GM23338 (cell line): Measurements from ENCODE around the gene CARHSP1. TPM values are rescaled to one million over a fixed set of nuclear protein-coding genes. Genes with fewer than 3 reads are reported as not detected.

Source experiments
- ATAC-seq: fragments of 200-7000 bp; cut with Tn5 transposase; 3 replicates; pipeline ENCODE4 v1.9.1; 2020
- DNase-seq: peaks from one replicate; pipeline ENCODE4 v3.0.0-alpha.2; 2015; ENCODE audit warnings: low spot score
- H2AFZ ChIP-seq: fragments of 200-600 bp; sonication (generic); 2 replicates; pipeline ENCODE4 v1.8.0; 2016; ENCODE audit warnings: antibody characterized with exemption, mild to moderate bottlenecking, moderate library complexity
- H3F3A ChIP-seq: fragments of 200-600 bp; sonication (generic); replicated peaks from 2 replicates; pipeline ENCODE4 v1.8.0; 2017; ENCODE audit warnings: antibody characterized with exemption, mixed run types, low read depth
- H3K27ac ChIP-seq: fragments of 200-600 bp; sonication (generic); 2 replicates; pipeline ENCODE4 v1.6.1; 2016; ENCODE audit warnings: low read depth
- H3K27me3 ChIP-seq: fragments of 200-600 bp; sonication (generic); 2 replicates; pipeline ENCODE4 v1.8.0; 2016; ENCODE audit warnings: mild to moderate bottlenecking, mixed run types, moderate library complexity; ENCODE audit not compliant: insufficient read depth
- H3K36me3 ChIP-seq: fragments of 200-600 bp; sonication (generic); 2 replicates; pipeline ENCODE4 v1.8.0; 2016; ENCODE audit warnings: mild to moderate bottlenecking; ENCODE audit not compliant: insufficient read depth
- H3K4me1 ChIP-seq: fragments of 200-600 bp; sonication (generic); 2 replicates; pipeline ENCODE4 v1.8.0; 2016; ENCODE audit warnings: mild to moderate bottlenecking, moderate library complexity; ENCODE audit not compliant: insufficient read depth
- H3K4me2 ChIP-seq: fragments of 200-600 bp; sonication (generic); 2 replicates; pipeline ENCODE4 v1.7.1; 2017; ENCODE audit warnings: mixed run types
- H3K4me3 ChIP-seq: fragments of 200-600 bp; sonication (generic); 2 replicates; pipeline ENCODE4 v1.6.1; 2016; ENCODE audit warnings: mixed run types
- H3K79me2 ChIP-seq: fragments of 200-600 bp; sonication (generic); replicated peaks from 2 replicates; pipeline ENCODE4 v1.8.0; 2017; ENCODE audit warnings: mild to moderate bottlenecking; ENCODE audit not compliant: insufficient read depth
- H3K9me2 ChIP-seq: fragments of 200-600 bp; sonication (generic); 2 replicates; pipeline ENCODE4 v1.8.0; 2017; ENCODE audit not compliant: insufficient read depth
- H4K20me1 ChIP-seq: fragments of 200-600 bp; sonication (generic); replicated peaks from 2 replicates; pipeline ENCODE4 v1.8.0; 2017; ENCODE audit warnings: mild to moderate bottlenecking; ENCODE audit not compliant: insufficient read depth
- H3K27ac Mint-ChIP-seq: 2 replicates; pipeline ENCODE4 v1.8.0; 2020; ENCODE audit warnings: inconsistent platforms, mild to moderate bottlenecking, moderate library complexity, mixed read lengths
- H3K27me3 Mint-ChIP-seq: 3 replicates; pipeline ENCODE4 v1.8.0; 2022; ENCODE audit warnings: low read depth, mild to moderate bottlenecking, moderate library complexity, mixed read lengths, inconsistent platforms; ENCODE audit not compliant: insufficient read depth, poor library complexity
- H3K36me3 Mint-ChIP-seq: 3 replicates; pipeline ENCODE4 v1.8.0; 2021; ENCODE audit warnings: low read depth, mild to moderate bottlenecking, inconsistent platforms, moderate library complexity, mixed read lengths
- H3K4me1 Mint-ChIP-seq: 3 replicates; pipeline ENCODE4 v1.8.0; 2020; ENCODE audit warnings: mild to moderate bottlenecking, inconsistent platforms, mixed read lengths
- H3K4me3 Mint-ChIP-seq: 3 replicates; pipeline ENCODE4 v1.8.0; 2021; ENCODE audit warnings: moderate library complexity, mild to moderate bottlenecking, inconsistent platforms, mixed read lengths
- H3K9me3 Mint-ChIP-seq: 3 replicates; pipeline ENCODE4 v1.8.0; 2020; ENCODE audit warnings: moderate library complexity, mild to moderate bottlenecking, inconsistent platforms, mixed read lengths
- EZH2 ChIP-seq: fragments of 200-600 bp; sonication (generic); IDR thresholded peaks from one replicate; pipeline ENCODE4 v1.8.0; 2017; ENCODE audit warnings: antibody characterized with exemption, mild to moderate bottlenecking, low read depth; ENCODE audit not compliant: unreplicated experiment
- REST ChIP-seq: IDR thresholded peaks from one replicate; pipeline ENCODE4 v1.6.1; 2018; ENCODE audit warnings: antibody characterized with exemption; ENCODE audit not compliant: unreplicated experiment
- ZNF114 ChIP-seq: fragments of 250-450 bp; sonication (Bioruptor Pico); IDR thresholded peaks from 2 replicates; pipeline ENCODE4 v1.5.0; 2020; ENCODE audit warnings: mild to moderate bottlenecking, moderate library complexity
- polyA plus RNA-seq: library from polyadenylated mRNA; unstranded; fragments of >200 nt; fragmentation: Nextera tagmentation; extraction: Ambion mirVana; gene quantifications from 2 replicates; pipeline ENCODE4 v1.2.1, GENCODE V29; 2016
- total RNA-seq: library from RNA; depleted of rRNA; stranded (reverse); fragments of >200 nt; shearing (Covaris generic); gene quantifications from 2 replicates; pipeline ENCODE4 v1.2.3, GENCODE V29; 2014
- TF ChIP-seq, protein P1 (sequence below), 2 experiments: fragments of 200-600 bp in 1 of 2; sonication (generic) in 1 of 2; conservative IDR thresholded peaks; 2 replicates each; pipeline versions ENCODE4 v1.5.1 to v1.6.1; 2016 to 2017; ENCODE audit warnings: antibody characterized with exemption in 2 of 2, low read depth in 2 of 2, mild to moderate bottlenecking in 2 of 2, moderate library complexity in 1 of 2

Gene CARHSP1
- total and polyA plus RNA-seq, 2 experiments from 2014 or later: 286 to 339 TPM

GRCh38 chr16:8916541-8917225, 47.9 kb upstream of the CARHSP1 start:
- DNase-seq (no peak), ATAC-seq (no peak)
- Histone ChIP-seq H3K4me1 (no peaks in the 10 kb centered on the region; the same call in 1 of the 2 replicates), H3K27me3 (no peaks in the 10 kb centered on the region), H3K36me3 (peaks cover 55% of the 10 kb centered on the region), H4K20me1 (peaks cover 26% of the 10 kb centered on the region), H3K4me3 (no peak overlapping the region), H3K9me2 (no peaks in the 10 kb centered on the region), H3K4me2 (no peak overlapping the region), H3K27ac (no peak overlapping the region), H3F3A (0 out of 2 replicates have a peak, but pooled peaks cover 14% of the 10 kb centered on the region), H2AFZ (no peak overlapping the region), H3K79me2 (peaks cover 28% of the 10 kb centered on the region; the same call in 1 of the 2 replicates)
- Mint-ChIP-seq H3K4me1 (peaks cover 5% of the 10 kb centered on the region), H3K36me3 (peaks cover 95% of the 10 kb centered on the region), H3K27ac (peak overlapping the region; percentile 78; the same call in 1 of the 2 replicates), H3K9me3 (no peaks in the 10 kb centered on the region), H3K27me3 (peaks cover 7% of the 10 kb centered on the region), H3K4me3 (no peak overlapping the region)
- TF ChIP-seq REST (no peak), EZH2 (no peak)

GRCh38 chr16:8915722-8916301, 47.0 kb upstream of the CARHSP1 start:
- Histone ChIP-seq H3K4me1 (no peaks in the 10 kb centered on the region; the same call in 1 of the 2 replicates), H3K9me2 (no peaks in the 10 kb centered on the region), H3K27me3 (no peaks in the 10 kb centered on the region), H3F3A (0 out of 2 replicates have a peak, but pooled peaks cover 19% of the 10 kb centered on the region), H3K36me3 (peaks cover 50% of the 10 kb centered on the region), H3K4me2 (no peak overlapping the region), H4K20me1 (peaks cover 28% of the 10 kb centered on the region), H3K27ac (no peak overlapping the region), H2AFZ (no peak overlapping the region), H3K4me3 (no peak overlapping the region), H3K79me2 (peaks cover 26% of the 10 kb centered on the region; the same call in 1 of the 2 replicates)
- TF ChIP-seq, protein P1, sequence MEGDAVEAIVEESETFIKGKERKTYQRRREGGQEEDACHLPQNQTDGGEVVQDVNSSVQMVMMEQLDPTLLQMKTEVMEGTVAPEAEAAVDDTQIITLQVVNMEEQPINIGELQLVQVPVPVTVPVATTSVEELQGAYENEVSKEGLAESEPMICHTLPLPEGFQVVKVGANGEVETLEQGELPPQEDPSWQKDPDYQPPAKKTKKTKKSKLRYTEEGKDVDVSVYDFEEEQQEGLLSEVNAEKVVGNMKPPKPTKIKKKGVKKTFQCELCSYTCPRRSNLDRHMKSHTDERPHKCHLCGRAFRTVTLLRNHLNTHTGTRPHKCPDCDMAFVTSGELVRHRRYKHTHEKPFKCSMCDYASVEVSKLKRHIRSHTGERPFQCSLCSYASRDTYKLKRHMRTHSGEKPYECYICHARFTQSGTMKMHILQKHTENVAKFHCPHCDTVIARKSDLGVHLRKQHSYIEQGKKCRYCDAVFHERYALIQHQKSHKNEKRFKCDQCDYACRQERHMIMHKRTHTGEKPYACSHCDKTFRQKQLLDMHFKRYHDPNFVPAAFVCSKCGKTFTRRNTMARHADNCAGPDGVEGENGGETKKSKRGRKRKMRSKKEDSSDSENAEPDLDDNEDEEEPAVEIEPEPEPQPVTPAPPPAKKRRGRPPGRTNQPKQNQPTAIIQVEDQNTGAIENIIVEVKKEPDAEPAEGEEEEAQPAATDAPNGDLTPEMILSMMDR (conservative IDR thresholded peaks at IDR 0.05; ENCODE audit: low read depth in 2 of 2): no peak
- TF ChIP-seq REST: no peak
- no peak for TF ChIP-seq ZNF114
- H3K9me3 Mint-ChIP-seq: no peaks in the 10 kb centered on the region
- H3K4me3 Mint-ChIP-seq: no peak overlapping the region
- ATAC-seq (no peak), DNase-seq (no peak)
- peaks cover 10% of the 10 kb centered on the region for H3K27me3 Mint-ChIP-seq
- H3K36me3 Mint-ChIP-seq: peaks cover 95% of the 10 kb centered on the region
- no peak overlapping the region; the same call in 1 of the 2 replicates for H3K27ac Mint-ChIP-seq
- peaks cover 14% of the 10 kb centered on the region for H3K4me1 Mint-ChIP-seq
